GM12892 (cell line): ENCODE data around the gene DDA1.
"Not testable (repeated sequence)": the region's sequence is repeated elsewhere in the genome, so short reads cannot be mapped to it uniquely, and the experiment has no call there.

Source experiments
- DNase-seq: peaks from one replicate; pipeline ENCODE4 v3.0.0; 2011; ENCODE audit not compliant: insufficient read length
- FAIRE-seq: peaks from 2 replicates; lab custom pipeline; 2011; peaks lifted over from hg19 to GRCh38; lab: Jason Lieb, UNC
- POLR2A ChIP-seq: IDR thresholded peaks from 2 replicates; pipeline ENCODE4 v1.6.1; 2011; ENCODE audit warnings: low read depth, low read length, control low read depth
- POLR2AphosphoS5 ChIP-seq: IDR thresholded peaks from 2 replicates; pipeline ENCODE4 v1.6.1; 2011; ENCODE audit warnings: low read depth, low read length, control low read depth
- TAF1 ChIP-seq: IDR thresholded peaks from 2 replicates; pipeline ENCODE4 v1.6.1; 2011; ENCODE audit warnings: low read depth, mild to moderate bottlenecking, control low read depth, low read length, borderline replicate concordance

The DDA1 gene

GRCh38 chr19:17347877-17348276, 38.5 kb downstream of the DDA1 start:
- FAIRE-seq, result no peak
- DNase-seq, result no peak
- TF ChIP-seq POLR2AphosphoS5 (no peak), POLR2A (no peak), TAF1 (no peak)

GRCh38 chr19:17348700-17349099, 39.3 kb downstream of the DDA1 start:
- FAIRE-seq (no peak), DNase-seq (no peak)
- TF ChIP-seq POLR2A (no peak), POLR2AphosphoS5 (no peak), TAF1 (no peak)

- TF ChIP-seq POLR2AphosphoS5 (no peak), TAF1 (no peak), POLR2A (no peak)
- FAIRE-seq, result peak; percentile 44
- DNase-seq, result no peak
These were observed 42.6 kb downstream of the DDA1 start for GRCh38 chr19:17351815-17352435.

GRCh38 chr19:17352608-17353280, 43.4 kb downstream of the DDA1 start:
- FAIRE-seq (no peak), DNase-seq (no peak)
- TF ChIP-seq POLR2A (no peak), TAF1 (no peak), POLR2AphosphoS5 (no peak)

- DNase-seq, result no peak
- FAIRE-seq, result no peak
- TF ChIP-seq TAF1, result no peak
- TF ChIP-seq POLR2AphosphoS5, result no peak
- no peak for TF ChIP-seq POLR2A
These were observed 44.0 kb downstream of the DDA1 start for GRCh38 chr19:17353386-17353785.

GRCh38 chr19:17357078-17357666, 47.8 kb downstream of the DDA1 start:
- FAIRE-seq, result no peak
- no peak for TF ChIP-seq TAF1
- DNase-seq, result no peak

GRCh38 chr19:17357724-17358123, 48.4 kb downstream of the DDA1 start:
- TF ChIP-seq POLR2A (no peak), POLR2AphosphoS5 (no peak)
- DNase-seq, result no peak
- FAIRE-seq, result no peak

GRCh38 chr19:17358395-17358794, 49.0 kb downstream of the DDA1 start:
- FAIRE-seq (no peak), DNase-seq (no peak)
- TF ChIP-seq POLR2AphosphoS5, result no peak
- no peak for TF ChIP-seq TAF1
- no peak for TF ChIP-seq POLR2A

GRCh38 chr19:17359905-17360800, 50.8 kb downstream of the DDA1 start:
- FAIRE-seq (no peak), DNase-seq (no peak)
- TF ChIP-seq POLR2AphosphoS5, result no peak
- TF ChIP-seq POLR2A, result no peak
- TF ChIP-seq TAF1, result no peak

- not testable (repeated sequence) for FAIRE-seq, DNase-seq
These were observed 54.7 kb downstream of the DDA1 start for GRCh38 chr19:17363852-17364605.

- no peak for TF ChIP-seq TAF1
- TF ChIP-seq POLR2A, result no peak
- no peak for TF ChIP-seq POLR2AphosphoS5
- FAIRE-seq (no peak), DNase-seq (peak; percentile 11)
These were observed 56.0 kb downstream of the DDA1 start for GRCh38 chr19:17365361-17365760.
